GM12873 (cell line): ENCODE data around the gene GFPT2.

Source experiments
- TF ChIP-seq, protein P1 (sequence below): IDR thresholded peaks from 2 replicates; pipeline ENCODE4 v1.5.1; 2012; ENCODE audit warnings: low read depth, mild to moderate bottlenecking, moderate library complexity, low read length, control low read depth; ENCODE audit not compliant: insufficient read depth; ENCODE audit errors: missing control alignments

The GFPT2 gene

DNA sequence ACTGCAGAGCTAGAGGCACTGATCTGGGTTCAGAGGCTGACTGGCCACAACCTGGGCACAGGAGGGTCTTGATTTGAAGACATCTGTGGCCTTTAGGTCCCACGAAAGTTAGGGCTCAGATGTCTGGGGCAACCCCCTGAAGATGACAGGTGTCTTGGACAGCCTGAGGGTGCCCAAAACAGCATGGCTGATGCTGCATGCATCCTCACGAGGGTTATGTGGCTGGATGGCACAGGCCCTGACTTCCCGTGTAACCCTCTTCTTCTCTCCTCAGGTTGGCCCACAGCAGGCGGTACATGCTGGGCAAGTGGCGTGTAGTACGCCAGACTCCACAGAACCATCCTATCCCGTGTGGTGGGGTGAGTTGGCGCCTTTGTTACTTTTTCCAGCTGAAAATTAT is 29.8 kb upstream of the GFPT2 start:
- TF ChIP-seq, protein P1, sequence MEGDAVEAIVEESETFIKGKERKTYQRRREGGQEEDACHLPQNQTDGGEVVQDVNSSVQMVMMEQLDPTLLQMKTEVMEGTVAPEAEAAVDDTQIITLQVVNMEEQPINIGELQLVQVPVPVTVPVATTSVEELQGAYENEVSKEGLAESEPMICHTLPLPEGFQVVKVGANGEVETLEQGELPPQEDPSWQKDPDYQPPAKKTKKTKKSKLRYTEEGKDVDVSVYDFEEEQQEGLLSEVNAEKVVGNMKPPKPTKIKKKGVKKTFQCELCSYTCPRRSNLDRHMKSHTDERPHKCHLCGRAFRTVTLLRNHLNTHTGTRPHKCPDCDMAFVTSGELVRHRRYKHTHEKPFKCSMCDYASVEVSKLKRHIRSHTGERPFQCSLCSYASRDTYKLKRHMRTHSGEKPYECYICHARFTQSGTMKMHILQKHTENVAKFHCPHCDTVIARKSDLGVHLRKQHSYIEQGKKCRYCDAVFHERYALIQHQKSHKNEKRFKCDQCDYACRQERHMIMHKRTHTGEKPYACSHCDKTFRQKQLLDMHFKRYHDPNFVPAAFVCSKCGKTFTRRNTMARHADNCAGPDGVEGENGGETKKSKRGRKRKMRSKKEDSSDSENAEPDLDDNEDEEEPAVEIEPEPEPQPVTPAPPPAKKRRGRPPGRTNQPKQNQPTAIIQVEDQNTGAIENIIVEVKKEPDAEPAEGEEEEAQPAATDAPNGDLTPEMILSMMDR, result no peak

DNA sequence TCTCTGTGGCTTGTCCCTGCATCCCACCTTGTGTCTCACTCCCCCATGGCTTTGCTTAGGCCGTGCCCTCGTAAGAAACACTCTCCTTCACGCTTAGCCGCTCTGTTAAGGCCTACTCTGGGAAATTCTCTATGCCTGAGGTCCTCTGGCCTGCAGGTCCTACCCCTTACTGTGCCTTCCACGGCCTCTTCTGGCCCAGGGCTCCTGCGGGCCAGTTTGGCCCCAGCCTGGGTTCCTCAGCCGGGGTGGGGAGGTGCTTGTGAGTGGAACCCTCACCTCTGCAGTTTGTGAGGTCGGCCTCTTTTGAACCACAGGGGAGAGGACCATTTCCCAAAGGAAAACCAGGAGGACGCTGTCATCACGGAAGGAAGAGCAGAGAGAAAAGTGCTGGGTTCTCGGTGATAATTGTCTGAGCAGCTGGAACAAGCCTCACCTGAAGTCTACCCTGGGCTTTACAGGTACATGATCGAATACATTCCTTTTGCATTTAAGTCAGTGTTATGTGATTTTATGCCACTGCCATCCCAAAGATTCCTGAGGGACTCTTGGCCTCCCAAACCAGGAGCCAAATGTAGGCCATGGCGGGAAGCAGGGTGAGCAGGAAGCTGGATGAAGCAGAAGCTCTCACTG is 28.8 kb upstream of the GFPT2 start:
- TF ChIP-seq, protein P1, result no peak

DNA sequence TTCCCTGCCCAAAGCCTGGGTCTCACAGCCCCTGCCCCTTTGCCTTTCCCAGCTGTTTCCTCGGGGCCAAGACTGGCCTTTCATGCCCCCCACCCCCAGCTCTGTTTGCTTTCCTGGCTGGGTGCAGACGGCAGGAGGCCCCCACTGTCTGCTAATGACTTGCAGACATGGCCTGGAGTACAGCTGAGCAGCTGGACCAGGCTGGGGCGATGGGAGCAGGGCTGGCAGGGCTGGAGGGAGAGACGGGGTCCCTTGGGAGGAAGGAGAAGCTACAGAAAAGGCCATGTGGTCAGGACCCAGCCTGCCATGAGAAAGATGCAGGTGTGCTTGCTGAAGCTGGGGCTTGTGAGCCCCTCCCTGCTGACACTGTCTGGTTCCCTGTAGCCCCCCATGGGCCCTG is 28.3 kb upstream of the GFPT2 start:
- TF ChIP-seq, protein P1, result no peak

DNA sequence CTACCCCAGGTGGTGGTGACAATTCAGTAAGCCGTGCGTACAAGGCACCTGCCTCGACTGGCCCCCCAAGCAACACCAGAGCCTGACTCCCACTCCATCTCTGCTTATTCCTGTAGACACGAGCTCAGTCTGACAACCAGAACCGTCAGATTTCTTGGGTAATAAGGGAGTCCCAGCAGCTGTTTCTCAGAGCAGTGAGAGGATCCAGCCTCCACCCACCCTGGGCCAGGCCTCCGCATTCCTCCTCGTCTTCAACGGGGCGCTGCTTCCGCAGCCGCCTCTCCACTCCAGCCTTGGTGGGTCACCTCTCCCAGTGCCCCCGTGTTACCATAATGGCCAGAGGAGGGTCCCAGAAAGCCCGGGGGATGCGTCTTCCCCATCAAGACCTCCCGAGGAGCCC is 27.7 kb upstream of the GFPT2 start:
- TF ChIP-seq, protein P1, result no peak

DNA sequence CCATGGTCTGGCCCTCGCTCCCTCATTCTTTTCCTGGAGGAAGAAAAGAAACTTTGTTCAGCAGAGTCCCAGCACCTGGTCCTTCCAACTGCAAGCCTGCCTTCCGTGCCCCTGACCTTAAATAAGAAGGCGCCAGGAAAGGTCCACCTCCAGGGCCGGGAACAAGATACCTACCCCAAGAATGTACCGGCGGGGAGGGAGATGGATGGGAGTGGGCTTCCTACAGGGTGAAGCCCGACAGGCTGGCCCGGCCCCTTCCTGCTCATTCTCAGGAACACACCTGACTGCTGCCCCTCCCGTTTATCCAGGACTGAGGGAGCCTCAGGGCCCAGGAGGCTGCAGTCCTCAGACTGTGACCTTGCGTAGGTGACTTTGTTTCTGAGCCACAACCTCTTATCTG is 27.3 kb upstream of the GFPT2 start:
- TF ChIP-seq, protein P1, result no peak

DNA sequence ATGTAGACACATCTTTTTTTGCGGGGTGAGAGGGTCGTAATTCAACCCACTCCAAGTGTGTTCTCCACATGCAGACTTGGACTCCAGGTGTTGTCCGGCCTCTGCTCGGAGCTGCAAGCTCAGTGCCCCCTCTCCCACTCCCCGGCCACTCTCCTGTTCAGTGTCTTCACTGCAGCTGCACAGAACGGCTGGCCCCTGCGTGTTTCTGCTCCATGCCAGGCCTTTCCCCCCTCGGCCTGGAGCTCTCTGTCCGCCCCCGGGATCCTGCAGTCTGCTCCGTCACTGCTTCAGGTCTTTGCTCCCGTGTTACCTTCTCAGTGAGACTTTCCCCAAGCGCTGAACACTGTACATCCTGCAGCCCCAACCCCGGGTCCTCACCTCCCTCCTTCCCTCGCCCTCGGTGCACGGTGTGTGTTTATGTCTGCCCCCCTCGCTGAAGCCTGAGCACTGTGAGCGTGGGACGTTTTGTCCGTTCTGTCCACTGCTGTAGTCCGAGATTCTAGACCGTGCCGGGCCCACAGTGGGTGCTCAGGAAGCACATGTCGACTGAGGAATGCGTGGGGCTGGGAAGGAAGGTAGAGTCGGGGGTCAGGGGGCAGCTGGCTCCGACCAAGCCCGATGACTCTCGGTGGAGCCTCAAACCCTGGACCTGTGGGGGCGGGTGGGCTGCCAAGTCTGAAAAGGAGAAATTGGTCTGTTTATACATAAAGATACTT is 26.4 kb upstream of the GFPT2 start:
- TF ChIP-seq, protein P1, result no peak

DNA sequence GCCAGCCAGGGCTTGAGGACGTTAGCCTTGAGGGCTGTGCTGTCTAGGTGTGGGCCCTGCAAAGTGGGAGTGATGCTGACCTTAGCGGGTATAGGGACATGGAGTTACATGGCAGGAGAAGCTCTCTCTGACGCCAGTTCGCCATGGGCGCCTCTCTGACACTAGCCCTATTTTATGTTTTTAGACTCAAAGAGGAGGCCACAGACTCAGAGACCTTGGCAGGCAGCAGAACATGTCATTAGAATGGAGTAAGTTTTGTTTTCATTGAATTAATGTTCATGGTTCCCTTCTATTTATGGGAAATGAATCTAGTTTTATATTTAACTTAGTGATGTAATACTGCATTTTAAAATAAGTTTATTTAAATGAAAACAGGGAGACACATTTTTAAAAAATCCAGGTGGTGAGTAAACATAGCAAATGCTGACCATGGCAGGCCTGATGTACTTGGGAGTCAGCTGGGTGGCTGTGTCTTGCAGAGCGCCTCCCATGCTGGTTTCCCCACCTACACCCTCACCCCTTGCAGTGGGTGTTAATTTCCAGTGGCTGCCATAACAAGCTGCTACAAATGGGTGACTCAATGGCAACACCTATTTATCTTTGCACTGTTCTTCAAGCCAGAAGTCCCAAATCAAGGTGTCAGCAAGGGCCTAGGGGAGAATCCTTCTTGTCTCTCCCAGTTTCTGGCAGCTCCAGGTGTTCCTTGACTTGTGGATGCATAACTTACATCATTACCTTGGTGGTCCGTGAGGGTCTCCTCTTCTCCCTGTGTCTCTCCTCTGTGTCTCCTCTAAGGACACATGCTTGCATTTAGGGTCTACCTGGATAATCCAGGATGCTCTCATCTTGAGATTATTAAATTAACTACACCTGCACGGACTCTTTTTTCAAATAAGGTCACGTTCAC is 25.6 kb upstream of the GFPT2 start:
- TF ChIP-seq, protein P1, result no peak
